ENCODE measurements around the gene KRT72. TPM values are rescaled to one million over a fixed set of nuclear protein-coding genes. Genes with fewer than 3 reads are reported as not detected.

Gene KRT72
- total and polyA plus RNA-seq, 2 experiments from 2014 or later = not detected

DNA sequence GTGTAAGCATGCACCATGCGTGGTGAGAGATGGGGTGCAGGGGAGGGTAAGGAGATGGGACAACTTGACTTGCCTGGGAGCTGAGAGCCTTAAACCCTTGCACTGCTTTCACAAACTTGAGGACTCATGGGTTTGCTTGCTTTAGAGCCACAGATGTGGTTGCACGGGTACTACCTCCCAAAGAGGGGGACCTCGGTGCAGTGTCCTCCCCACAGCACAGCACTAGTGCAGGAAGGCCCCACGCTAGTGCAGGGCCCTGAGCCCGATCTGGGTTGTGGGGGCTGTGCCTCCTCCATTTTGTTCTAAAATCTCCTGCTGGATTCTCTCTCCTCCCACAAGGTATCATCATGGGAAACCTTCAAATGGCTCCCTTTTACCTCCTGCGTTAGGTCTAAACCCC lies 11.2 kb downstream of the KRT72 start:
- Histone ChIP-seq H3K27me3 (peaks cover 6% of the 10 kb centered on the region), H3K79me2 (no peaks in the 10 kb centered on the region), H4K20me1 (ENCODE audit: insufficient read depth, poor library complexity, severe bottlenecking) (no peaks in the 10 kb centered on the region), H3K9me3 (ENCODE audit: low read depth) (no peaks in the 10 kb centered on the region), H3K4me2 (no peak overlapping the region), H2AFZ (no peak overlapping the region), H3K9me2 (replicated peaks; ENCODE audit: insufficient read depth) (no peaks in the 10 kb centered on the region), H3K36me3 (replicated peaks; ENCODE audit: insufficient read depth, low read depth) (no peaks in the 10 kb centered on the region), H3K27ac (no peak overlapping the region), H3K4me3 (no peak overlapping the region), H3K4me1 (ENCODE audit: insufficient read depth) (no peaks in the 10 kb centered on the region)
- 96% methylated on average over 6 of the region's 6 CpGs for WGBS (ENCODE audit: low lambda C conversion rate, missing lambda C conversion rate)
- TF ChIP-seq, protein P1, sequence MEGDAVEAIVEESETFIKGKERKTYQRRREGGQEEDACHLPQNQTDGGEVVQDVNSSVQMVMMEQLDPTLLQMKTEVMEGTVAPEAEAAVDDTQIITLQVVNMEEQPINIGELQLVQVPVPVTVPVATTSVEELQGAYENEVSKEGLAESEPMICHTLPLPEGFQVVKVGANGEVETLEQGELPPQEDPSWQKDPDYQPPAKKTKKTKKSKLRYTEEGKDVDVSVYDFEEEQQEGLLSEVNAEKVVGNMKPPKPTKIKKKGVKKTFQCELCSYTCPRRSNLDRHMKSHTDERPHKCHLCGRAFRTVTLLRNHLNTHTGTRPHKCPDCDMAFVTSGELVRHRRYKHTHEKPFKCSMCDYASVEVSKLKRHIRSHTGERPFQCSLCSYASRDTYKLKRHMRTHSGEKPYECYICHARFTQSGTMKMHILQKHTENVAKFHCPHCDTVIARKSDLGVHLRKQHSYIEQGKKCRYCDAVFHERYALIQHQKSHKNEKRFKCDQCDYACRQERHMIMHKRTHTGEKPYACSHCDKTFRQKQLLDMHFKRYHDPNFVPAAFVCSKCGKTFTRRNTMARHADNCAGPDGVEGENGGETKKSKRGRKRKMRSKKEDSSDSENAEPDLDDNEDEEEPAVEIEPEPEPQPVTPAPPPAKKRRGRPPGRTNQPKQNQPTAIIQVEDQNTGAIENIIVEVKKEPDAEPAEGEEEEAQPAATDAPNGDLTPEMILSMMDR (IDR thresholded peaks at IDR 0.05; ENCODE audit: poor library complexity) = no peak
- no peak for TF ChIP-seq EZH2 (IDR thresholded peaks at IDR 0.05; ENCODE audit: borderline replicate concordance)
- no peak for TF ChIP-seq EZH2phosphoT487 (IDR thresholded peaks at IDR 0.05; ENCODE audit: low read depth, severe bottlenecking, unreplicated experiment)
- DNase-seq (ENCODE audit: low spot score) = no peak

DNA sequence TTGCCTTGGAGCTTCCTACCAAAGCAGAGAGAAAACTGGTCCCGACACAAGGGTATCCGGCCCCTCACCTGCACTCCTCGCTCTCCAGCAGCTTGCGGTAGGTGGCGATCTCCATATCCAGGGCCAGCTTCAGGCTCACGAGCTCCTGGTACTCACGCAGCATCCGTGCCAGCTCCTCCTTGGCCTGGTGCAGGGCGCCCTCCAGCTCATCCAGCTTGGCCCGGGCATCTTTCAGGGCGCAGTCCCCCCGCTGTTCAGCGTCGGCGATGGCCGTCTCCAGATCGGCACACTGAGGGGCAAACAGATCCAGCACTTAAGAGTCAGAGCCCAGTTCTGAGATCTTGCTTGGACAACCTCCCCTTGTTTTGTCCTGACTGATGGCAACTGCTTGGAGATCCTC lies 13.7 kb downstream of the KRT72 start:
- DNase-seq (ENCODE audit: low spot score) = no peak
- Histone ChIP-seq H3K4me1 (ENCODE audit: insufficient read depth) (no peaks in the 10 kb centered on the region), H4K20me1 (ENCODE audit: insufficient read depth, poor library complexity, severe bottlenecking) (no peaks in the 10 kb centered on the region), H3K4me3 (no peak overlapping the region), H3K36me3 (replicated peaks; ENCODE audit: insufficient read depth, low read depth) (no peaks in the 10 kb centered on the region), H3K27me3 (peaks cover 6% of the 10 kb centered on the region), H3K27ac (no peak overlapping the region), H3K9me3 (ENCODE audit: low read depth) (no peaks in the 10 kb centered on the region), H3K4me2 (no peak overlapping the region), H2AFZ (no peak overlapping the region), H3K9me2 (replicated peaks; ENCODE audit: insufficient read depth) (no peaks in the 10 kb centered on the region), H3K79me2 (no peaks in the 10 kb centered on the region)
- no peak for TF ChIP-seq EZH2phosphoT487 (IDR thresholded peaks at IDR 0.05; ENCODE audit: low read depth, severe bottlenecking, unreplicated experiment)
- TF ChIP-seq, protein P1 (IDR thresholded peaks at IDR 0.05; ENCODE audit: poor library complexity) = no peak
- 78% methylated on average over 17 of the region's 17 CpGs for WGBS (ENCODE audit: low lambda C conversion rate, missing lambda C conversion rate)

DNA sequence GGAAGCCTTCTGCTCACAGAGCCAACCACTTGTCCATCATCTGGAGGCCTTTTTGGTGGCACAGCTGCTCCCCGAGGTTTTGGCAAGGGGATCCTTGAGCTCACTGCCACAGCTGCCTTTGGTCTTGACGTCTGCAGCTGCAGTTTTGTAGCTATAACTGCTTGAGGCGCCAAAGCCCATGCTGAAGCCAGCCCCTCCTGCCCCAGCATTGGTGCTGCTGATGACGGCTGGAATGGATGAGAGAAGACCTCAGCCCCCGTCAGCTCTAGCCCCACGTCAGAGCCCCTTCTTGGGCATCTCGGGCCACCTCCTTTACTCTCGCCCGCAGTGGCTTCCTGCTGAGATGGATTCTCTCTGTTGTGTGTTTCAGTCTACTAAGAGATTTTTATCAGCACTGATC lies 15.3 kb downstream of the KRT72 start:
- no peaks in the 10 kb centered on the region for H3K9me2 ChIP-seq (replicated peaks; ENCODE audit: insufficient read depth)
- no peaks in the 10 kb centered on the region for H3K36me3 ChIP-seq (replicated peaks; ENCODE audit: insufficient read depth, low read depth)
- no peak overlapping the region for H3K27ac ChIP-seq
- H3K4me2 ChIP-seq = no peak overlapping the region
- H3K27me3 ChIP-seq = no peaks in the 10 kb centered on the region
- H4K20me1 ChIP-seq (ENCODE audit: insufficient read depth, poor library complexity, severe bottlenecking) = no peaks in the 10 kb centered on the region
- no peaks in the 10 kb centered on the region for H3K9me3 ChIP-seq (ENCODE audit: low read depth)
- no peak for DNase-seq (ENCODE audit: low spot score)
- no peaks in the 10 kb centered on the region for H3K4me1 ChIP-seq (ENCODE audit: insufficient read depth)
- 70% methylated on average over 9 of the region's 9 CpGs for WGBS (ENCODE audit: low lambda C conversion rate, missing lambda C conversion rate)
- H2AFZ ChIP-seq = no peak overlapping the region
- no peaks in the 10 kb centered on the region for H3K79me2 ChIP-seq
- no peak overlapping the region for H3K4me3 ChIP-seq
- TF ChIP-seq EZH2 (IDR thresholded peaks at IDR 0.05; ENCODE audit: borderline replicate concordance) (no peak), EZH2phosphoT487 (IDR thresholded peaks at IDR 0.05; ENCODE audit: low read depth, severe bottlenecking, unreplicated experiment) (no peak)

DNA sequence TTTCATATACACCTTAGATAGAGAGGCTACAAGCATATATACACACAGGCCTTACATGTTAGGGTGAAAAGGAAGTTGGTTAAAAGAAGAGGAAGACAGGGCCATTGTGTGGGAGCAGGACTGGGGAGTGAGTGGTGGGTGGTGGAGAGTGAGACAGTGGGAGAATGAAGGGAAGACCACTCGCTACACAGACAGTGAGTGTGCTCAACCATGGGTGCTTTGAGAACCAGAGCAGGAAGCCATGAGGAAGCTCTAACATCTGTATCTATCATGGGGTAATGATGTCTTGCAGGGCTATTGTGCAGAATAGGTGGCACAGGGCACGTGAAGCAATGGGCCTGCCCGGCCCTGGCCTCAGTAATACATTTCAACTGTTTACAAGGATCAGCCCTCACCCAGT lies 16.2 kb downstream of the KRT72 start:
- TF ChIP-seq EZH2 (IDR thresholded peaks at IDR 0.05; ENCODE audit: borderline replicate concordance) (no peak), EZH2phosphoT487 (IDR thresholded peaks at IDR 0.05; ENCODE audit: low read depth, severe bottlenecking, unreplicated experiment) (no peak)
- TF ChIP-seq, protein P1 (IDR thresholded peaks at IDR 0.05; ENCODE audit: poor library complexity) = no peak
- Histone ChIP-seq H4K20me1 (ENCODE audit: insufficient read depth, poor library complexity, severe bottlenecking) (no peaks in the 10 kb centered on the region), H3K4me3 (no peak overlapping the region), H3K27ac (no peak overlapping the region), H3K9me3 (ENCODE audit: low read depth) (no peaks in the 10 kb centered on the region), H3K4me2 (no peak overlapping the region), H3K9me2 (replicated peaks; ENCODE audit: insufficient read depth) (no peaks in the 10 kb centered on the region), H3K4me1 (ENCODE audit: insufficient read depth) (no peaks in the 10 kb centered on the region), H3K27me3 (no peaks in the 10 kb centered on the region), H3K36me3 (replicated peaks; ENCODE audit: insufficient read depth, low read depth) (no peaks in the 10 kb centered on the region), H2AFZ (no peak overlapping the region), H3K79me2 (no peaks in the 10 kb centered on the region)
- no peak for DNase-seq (ENCODE audit: low spot score)
- WGBS (ENCODE audit: low lambda C conversion rate, missing lambda C conversion rate) = 93% methylated on average over 3 of the region's 3 CpGs

Data from hepatocyte (in vitro differentiated cells).